ENCODE measurements around the gene FBN1.

Gene FBN1

DNA sequence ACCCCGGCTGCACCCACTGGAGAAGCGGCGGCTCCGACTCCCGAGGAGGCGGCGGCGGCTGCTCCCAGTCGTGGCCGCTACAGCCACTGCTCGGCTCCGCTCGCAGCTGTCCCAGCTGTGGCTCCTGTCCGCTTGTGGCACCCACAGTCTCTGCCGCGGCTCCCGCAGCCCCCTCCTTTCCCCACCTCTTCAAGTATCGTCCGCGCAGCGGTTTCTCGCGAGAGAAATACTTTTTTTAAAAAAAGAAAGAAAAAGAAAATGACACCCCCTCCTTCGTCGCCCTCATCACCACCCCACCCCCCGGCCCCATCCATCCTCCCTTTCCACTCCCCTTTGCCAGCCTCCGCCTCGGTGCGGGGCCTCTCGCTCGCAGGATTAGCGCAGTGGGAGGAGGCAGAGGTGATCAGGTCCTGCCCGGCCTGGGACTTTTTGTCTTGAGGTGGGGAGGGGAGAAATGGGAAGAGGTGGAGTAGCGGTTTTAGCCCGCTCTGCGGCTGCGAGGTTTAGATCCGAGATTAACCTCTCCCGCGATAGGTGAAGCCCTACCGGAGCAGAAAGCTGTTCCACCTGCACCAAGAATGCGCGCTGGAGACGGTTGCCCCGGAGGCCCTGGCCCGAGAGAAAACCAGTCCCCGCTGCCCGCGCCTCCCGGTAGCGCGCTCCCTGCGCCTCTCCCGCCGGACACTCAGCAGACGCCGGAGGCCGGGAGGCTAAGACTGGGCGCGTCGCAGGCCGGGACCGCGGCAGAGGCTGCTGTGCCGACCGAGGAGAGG is at the start of gene FBN1:
FBN1 (minus strand) TSS at position 152 of the 773 bp plus-strand sequence. CDS start 940 bp downstream, outside the sequence.
- DNase-seq, result no peak

DNA sequence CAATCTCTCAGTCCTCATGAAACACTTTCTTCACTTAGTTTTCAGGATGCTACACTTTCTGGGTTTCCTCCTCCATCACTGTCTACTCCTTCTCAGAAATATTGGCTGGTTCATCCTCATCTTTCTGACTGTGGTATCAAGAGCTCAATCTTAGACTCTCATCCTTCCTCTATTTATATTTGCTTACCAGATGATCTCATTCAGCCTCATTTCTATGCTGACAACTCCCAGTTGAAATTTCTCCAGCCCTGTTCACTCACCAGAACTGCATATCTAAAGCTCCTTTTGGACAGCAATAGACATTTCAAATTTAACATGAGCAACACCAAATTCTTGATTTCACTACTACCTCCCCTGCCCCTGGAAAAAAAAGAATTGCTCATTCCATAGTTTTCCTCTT is 48.0 kb upstream of the FBN1 start:
- DNase-seq, result no peak

DNA sequence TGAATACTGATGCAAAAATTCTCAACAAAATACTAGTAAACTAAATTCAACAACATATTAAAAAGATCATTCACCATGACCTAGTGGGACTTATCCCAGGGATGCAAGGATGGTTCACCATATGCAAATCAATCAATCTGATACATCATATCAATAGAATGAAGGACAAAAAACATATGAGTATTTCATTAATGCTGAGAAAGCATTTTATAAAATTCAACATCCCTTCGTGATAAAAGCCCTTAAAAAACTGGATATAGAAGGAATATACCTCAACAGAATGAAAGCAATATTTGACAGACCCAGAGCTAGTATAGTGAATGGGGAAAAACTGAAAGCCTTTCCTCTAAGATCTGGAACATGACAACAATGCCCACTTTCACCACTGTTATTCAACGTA is 43.0 kb upstream of the FBN1 start:
- DNase-seq, result no peak

DNA sequence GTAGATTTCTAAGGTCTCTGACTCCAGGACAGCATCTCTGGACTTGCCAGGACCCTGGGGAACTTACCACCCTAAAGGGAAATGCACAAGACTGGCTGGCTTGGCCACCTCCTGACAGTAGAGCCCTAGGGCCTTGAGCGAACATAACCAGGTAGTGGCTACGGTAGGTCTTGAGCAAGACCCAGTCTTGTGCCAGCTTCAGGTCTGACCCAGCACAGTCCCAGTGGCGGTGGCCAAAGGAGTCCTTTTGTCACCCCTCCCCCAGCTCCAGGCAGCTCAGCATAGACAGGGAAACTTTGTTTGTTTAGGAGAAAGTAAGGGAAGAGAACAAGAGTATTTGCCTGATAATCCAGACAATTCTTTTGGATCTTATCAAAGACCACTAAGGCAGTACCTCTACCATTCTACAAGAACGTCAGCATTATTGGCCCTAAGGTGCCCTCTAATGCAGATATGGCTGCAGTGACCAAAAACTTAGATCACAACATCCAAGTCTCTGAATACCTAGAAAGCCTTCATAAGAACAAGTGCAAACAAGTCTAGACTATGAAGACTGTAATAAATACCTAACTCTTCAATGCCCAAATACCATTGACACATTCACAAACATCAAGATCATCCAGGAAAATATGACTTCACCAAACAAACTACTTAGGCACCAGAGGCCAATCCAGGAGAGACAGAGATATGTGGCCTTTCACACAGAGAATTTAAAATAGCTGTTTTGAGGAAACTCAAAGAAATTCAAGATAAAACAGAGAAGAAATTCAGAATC is 38.7 kb upstream of the FBN1 start:
- DNase-seq, result no peak

DNA sequence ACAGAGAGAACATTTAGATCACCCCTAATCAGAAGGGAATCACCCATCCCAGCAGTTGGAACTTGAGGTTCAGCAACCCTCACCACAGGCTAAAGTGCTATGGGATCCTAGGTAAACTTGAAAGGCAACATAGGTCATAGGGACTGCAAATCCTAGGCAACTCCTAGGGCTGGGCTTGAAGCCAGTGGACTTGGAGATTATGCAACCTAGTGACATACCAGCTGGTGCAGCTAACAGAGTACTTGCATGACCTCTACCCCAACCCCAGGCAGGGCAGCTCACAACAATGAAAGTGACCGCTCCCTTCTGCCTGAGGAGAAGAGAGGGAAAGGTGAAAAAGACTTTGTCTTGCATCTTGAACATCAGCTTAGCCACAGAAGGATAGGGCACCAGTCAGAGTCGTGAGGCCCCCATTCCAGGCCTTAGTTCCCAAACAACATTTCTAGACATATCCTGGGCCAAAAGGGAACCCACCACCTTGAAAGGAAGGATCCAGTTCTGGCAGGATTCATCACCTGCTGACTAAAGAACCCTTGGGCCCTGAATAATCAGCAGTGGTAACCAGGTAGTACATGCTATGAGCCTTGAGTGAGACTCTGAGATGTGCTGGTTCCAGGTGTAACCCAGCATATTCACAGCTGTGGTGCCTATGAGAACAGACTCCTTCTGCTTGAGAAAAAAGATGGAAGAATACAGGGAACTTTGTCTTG is 37.6 kb upstream of the FBN1 start:
- no peak for DNase-seq

DNA sequence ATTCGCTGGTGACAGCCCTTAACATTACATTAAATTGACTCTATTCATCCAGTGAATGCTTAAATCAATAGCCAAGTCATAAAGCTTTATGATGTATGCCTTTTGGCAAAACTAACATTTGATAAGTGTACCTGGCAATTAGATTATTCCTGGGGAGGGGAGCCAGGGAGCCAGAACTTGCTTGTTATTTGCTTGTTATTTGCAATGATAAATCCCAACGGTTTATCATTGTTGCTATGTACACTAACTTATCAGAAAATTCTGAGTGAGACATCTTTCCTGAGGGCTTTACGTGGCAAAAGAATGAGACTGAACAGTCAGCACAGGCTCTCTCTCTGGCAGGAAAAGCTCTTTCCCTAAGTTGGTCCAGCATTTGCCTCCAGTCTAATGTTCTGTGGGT is 35.8 kb upstream of the FBN1 start:
- no peak for DNase-seq

DNA sequence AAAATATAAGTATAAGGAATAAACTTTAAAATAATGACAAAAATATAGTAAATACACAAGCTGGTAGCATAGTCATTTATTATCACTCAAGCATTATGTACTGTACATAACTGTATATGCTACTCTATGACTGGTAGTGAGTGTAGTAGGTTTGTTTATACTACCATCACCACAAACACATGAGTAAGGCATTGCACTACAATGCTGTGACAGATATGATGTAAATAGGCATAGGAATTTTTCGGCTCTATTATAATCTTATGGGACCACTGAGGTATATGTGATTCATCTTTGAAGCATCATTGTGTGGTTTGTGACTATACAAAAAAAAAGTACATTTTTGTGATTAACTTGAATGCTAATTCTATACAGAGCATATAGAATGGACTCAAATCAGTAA is 35.3 kb upstream of the FBN1 start:
- no peak for DNase-seq

DNA sequence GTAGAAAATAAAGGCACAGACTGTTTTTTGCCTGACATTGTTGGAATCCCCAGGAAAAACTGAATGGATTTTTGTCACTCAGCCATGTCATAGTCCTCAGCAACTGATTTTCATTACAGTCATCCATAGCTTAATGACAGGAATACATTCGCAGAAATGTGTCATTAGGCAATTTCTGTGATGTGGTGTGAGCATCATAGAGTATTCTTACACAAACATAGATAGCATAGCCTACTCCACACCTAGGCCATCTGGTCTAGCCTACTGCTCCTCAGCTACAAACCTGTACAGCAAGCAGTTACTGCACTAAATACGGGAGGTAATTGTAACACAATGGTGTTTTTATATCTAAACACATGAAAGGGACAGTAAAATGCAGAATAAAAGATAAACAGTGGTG is 34.4 kb upstream of the FBN1 start:
- DNase-seq, result no peak

DNA sequence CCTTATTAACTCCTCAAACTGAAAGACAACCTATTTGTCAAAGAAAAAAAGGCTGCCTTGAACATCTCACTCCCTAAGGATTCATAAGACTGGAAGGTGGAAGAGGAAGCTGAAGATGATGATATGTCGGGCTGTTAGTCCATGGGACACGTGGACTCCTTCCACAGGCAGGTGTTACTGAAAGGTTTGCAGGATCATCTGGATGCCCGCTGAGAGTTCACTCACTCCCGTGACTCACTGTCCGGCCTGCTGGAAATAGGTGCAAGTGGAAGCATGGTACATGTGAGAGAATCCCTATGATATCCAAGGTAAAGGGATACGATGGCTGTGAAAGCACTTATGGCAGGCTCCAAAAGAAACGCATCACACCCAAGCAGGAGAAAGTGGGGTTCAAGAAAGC is 33.3 kb upstream of the FBN1 start:
- no peak for DNase-seq

DNA sequence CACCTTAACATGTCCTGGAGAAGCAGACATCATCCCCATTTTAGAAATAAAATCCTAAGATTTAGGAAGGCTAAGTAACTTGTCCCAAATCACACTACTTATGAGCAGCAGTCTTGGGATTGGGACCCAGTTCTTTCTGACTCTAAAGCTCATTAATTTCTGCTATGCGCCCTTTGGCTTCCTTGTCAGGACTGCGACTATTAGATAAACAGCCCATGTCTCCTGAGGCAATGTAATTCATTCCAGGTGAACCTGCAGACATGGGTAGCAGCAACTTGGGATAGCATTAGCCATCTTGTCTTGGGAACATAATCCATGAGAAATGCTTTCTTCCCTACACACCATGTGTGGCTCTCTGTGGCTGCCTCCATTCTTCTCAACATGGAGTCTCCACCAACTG is 32.3 kb upstream of the FBN1 start:
- no peak for DNase-seq

DNA sequence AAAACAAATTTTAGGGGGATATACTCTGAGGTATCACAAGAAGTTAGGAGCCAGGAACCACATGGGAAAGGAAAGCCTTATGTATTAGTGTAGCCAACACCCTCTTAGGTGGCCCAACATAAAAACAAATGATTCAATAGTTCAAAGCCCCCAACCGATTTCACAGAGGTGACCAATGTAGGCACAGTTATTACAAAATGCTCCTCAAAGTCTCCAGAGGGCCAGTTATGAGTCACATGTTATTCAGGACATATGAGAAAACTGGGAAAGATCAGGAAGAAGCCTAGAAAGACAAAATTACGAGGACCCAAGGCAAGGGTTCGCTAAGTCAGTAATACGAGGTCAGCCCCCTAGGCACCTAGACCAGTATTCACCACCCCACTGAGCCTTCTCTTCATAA is 29.9 kb upstream of the FBN1 start:
- DNase-seq, result no peak

DNA sequence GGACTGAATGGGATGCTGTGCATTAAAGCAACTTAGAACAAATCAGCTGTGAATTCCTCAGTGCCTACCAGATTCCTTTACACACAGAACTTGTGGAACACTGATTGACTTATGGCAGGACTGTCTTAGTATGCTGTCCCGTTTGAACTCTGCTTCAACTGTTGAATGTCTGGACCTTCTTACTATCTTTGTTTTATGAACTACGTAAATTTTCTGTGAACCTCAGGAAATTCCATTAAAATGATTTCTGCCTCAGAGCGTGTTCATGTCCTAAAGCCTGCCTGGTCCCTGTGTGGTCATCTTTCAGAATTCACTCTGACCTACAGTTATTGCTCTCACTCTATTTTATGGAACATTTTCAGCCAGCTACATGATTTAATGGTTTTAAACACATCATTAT is 29.4 kb upstream of the FBN1 start:
- DNase-seq, result no peak

DNA sequence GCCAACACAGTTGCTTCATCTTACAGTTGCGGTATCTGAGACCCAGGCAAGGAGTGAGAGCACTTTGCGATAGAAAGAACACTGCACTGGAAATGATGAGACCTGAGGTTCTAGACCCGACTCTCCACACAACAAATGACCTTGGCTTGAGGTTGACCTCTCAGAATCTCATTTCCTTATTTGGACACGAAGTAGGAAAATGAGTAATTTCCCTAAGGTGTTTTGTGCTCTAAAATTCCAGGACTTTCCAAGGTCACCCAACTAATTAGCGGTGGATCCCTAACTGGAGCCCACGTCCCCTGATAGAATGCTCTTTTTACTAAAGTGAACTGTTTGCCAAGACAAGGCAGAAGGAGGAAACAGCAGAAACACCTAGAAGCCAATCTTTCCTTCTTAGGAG is 26.7 kb upstream of the FBN1 start:
- no peak for DNase-seq

DNA sequence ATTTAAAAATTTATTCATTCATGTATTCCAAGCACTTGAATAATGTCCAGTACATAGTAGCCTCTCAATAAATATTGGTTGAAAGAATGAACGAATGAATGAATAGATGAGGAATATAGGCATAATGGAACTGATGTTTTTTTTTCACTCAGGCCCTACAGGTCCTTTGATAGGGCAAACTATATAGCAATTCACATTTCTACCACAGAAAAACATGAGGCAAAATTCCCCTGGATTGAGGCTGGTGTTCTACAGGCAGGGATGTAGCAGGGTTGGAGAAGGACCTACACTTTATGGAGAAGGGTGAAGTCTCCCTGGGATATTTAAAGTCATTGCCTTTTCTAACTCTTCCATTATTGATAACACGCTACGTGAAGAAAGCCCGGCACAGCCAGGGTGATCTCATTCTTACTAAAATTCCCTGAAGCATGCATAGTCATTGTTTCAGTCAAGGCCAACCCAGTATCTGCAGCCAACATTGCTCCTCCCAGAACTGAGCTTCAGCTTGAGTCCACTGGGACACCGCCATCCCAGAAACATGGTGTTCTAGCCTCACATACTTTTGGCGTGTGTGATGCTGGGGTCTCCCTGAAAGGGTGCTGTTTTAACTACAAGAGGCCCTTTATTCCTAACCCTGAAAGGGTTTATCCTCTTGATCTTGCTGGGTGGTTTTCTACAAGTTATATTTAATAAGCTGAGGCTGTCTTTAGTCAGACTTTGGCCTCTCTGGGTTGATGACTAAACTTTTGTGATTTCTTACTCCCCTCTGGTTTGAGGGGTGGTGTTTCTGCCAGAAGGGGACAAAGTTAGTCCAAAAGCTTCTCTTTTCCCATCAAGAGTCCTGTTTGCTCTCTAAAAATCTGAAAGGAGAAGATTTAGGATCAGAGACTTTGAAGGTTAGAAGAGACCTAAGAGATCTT is 25.9 kb upstream of the FBN1 start:
- no peak for DNase-seq

DNA sequence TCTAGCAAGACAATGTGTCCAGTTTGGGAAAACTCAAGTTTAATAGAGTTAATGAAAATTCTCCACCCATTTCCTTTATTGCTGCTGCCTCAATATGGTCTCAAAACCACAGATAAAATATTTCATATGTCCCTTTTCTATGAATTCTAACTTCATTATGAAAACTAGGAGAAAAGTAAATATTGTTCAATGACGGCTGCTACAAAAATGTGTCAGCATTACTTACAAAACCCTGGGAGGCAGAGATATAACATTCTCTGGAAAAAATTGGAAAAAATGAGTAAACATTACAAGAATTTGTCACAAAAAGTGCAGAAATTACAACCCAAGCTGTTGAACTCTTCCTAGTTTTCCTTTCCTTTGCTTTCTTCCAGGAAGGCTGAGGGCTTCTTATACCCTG is 22.2 kb upstream of the FBN1 start:
- no peak for DNase-seq

DNA sequence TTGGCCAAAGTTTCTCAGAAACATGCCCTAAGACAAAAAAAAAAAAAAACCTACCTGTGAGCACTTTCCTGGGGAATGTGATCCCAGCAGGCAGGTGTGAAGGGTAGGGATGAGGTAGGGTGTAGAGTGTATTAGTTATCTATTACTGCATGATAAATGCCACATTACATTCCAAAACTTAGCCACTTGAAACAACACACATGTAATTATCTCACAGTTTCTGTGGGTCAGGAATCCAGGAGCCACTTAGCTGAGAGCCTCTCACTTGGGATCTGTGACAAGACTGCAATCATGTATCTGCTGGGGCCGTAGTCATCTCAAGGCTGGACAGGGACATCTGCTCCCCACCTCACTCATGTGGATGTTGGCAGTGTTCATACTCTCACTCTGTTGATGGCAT is 18.9 kb upstream of the FBN1 start:
- DNase-seq, result no peak

DNA sequence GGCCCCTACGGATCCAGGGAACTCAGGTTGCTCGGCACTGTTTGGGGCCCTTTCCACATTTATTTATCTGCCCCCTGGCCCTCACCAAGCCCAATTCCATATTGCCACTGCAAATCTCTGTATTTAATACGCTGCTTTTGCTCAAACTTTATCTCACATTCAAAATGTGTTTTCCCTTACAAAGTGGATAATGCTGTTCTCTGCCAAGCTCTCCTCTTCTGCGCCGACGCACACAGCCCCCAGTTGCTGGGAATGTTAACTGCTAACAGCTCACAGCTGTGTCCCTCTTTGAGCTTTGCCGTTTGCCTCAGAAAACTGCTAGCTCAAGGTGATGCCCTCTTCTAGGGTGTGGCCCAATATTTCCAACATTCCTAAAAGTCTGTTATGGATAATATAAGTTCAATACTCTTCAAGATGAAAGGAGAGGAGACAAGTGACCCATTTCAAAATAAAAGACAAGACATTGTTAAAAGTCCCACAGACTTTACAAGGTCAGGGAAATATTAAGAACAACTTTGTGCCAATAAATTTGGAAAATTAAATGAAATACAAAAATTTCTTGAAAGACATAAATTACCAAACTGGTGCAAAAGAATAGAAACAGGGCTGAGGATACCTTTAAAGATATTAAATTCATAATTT is 12.6 kb upstream of the FBN1 start:
- no peak for DNase-seq

DNA sequence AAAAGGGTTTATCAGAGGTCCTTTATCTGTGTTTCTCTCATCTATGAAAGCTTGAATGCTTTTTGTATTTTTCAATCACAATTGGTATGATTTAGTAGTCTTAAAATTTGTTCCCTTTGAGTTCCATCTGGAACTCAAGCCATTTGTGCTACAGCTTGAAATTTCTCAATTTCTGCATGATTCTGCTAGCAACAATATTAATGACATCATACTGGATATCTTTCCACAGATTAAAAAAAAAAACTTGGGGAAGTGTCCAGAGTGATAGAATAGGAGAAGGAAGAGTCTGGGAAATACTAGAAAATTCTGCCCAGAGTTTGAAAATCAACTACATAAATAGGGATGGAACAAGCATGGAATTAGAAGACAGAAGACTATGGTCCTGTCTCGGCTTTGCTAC is 9.3 kb upstream of the FBN1 start:
- DNase-seq, result no peak

DNA sequence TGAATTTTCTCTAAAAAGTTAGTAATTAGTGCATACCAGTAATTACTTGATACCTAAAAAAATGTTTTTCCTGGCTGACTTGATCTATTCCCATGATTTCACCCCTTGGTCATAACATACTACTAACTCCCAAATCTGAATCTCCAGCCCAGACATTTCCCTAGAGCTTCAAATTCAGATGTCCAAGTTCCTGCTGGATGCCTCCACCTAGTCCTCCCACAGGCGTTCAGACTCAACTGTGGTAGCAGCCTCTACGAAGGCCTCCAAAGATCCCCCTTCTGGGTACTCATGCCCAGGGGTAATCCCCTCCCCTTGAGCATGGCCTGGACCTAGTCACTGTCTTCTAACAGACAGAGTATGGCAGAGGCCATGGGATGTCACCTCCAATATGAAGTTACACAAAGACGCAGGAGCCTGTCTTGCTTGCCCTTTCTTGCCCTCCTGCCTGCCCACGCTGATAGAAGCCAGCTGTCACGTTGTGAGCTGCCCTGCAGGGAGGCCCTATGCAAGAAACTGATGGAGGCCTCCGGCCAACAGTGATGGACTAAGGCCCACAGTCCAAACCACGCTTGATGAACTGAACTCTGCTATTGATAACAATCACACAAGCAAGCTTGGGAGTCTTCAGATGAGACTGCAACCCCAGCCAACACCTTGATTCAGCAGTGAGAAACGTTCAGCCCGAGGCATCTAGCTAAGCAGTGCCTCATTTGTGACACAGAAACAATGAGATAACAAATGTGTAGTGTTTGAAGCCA is 8.6 kb upstream of the FBN1 start:
- DNase-seq, result no peak

DNA sequence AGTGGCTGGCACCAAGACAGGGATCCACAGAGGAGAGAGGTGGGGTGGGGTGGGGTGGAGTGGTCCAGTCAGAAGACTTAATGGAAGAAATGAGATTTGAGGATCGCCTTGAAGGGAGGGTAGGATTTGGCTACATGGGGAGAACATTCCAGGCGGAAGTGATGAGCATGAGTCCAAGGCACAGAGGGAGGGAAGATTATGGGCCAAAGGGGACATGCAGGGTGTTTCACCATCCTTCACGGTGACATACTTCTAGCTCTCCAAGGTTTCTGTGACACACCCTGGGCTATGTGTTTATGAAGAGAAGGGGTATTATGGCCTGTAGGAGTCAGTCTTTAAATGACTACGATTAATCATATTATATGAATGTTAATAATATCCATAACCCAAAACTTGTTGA is 7.7 kb upstream of the FBN1 start:
- no peak for DNase-seq

DNA sequence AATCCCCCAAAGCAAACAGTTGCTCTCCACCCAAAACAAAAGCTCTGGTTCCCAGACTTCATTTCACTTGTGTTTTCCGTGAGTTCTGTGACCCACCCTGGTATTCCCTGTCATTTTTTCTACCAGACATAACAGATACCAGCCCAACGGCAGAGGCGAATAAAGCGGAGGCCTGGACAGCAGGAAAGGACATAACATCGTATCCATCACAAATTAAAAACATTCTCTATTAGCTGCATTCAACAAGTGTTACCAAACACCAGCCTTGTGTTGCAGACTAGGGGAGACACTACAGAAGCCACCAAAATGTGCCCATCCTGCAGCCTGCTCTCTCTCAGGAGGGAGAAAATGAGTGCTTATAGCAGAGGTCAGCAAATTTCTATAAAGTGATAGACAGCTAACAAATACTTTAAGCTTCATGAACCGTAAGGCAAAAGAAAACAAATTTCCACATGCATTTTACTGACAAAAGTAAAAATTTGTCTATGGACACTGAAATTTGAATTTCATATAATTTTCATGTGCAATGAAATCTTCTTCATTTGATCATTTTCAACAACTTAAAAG is 7.1 kb upstream of the FBN1 start:
- no peak for DNase-seq

All from NCI-H187 (cell line).